Small intestine (tissue), 7 donors: ENCODE results near the gene C6orf89. TPM values are rescaled to one million over a fixed set of nuclear protein-coding genes. Genes with fewer than 3 reads are reported as not detected.

Source experiments
- DNase-seq, 2 donors: peaks; one replicate each; pipeline versions ENCODE4 v3.0.0 to v3.0.0-alpha.2; 2013
- FAIRE-seq: peaks from 2 replicates; lab custom pipeline; 2012; peaks lifted over from hg19 to GRCh38; lab: Jason Lieb, UNC
- H3K27ac ChIP-seq, 3 donors: one replicate each; pipeline ENCODE4 v1.5.1; 2013; ENCODE audit warnings: low read length in 2 of 3, mild to moderate bottlenecking in 2 of 3, control low read depth in 1 of 3, inconsistent platforms in 1 of 3, low read depth in 1 of 3, moderate library complexity in 1 of 3
- H3K27me3 ChIP-seq, 3 donors: one replicate each; pipeline ENCODE4 v1.6.1; 2013; ENCODE audit warnings: low read length in 3 of 3, inconsistent platforms in 1 of 3; ENCODE audit not compliant: control insufficient read depth in 3 of 3, insufficient read depth in 3 of 3
- H3K36me3 ChIP-seq, 3 donors: one replicate each; pipeline ENCODE4 v1.6.1; 2013; ENCODE audit warnings: low read length in 3 of 3, inconsistent platforms in 1 of 3, low read depth in 1 of 3, mild to moderate bottlenecking in 1 of 3, moderate library complexity in 1 of 3; ENCODE audit not compliant: control insufficient read depth in 3 of 3, insufficient read depth in 2 of 3
- H3K4me1 ChIP-seq, 3 donors: one replicate each; pipeline ENCODE4 v1.6.1; 2013; ENCODE audit warnings: low read length in 2 of 3, inconsistent platforms in 1 of 3, low read depth in 1 of 3, mild to moderate bottlenecking in 1 of 3, moderate library complexity in 1 of 3; ENCODE audit not compliant: control insufficient read depth in 3 of 3, insufficient read depth in 2 of 3
- H3K4me3 ChIP-seq, 3 donors: one replicate each; pipeline ENCODE4 v1.5.1; 2013; ENCODE audit warnings: low read length in 3 of 3, control low read depth in 1 of 3, inconsistent platforms in 1 of 3, low read depth in 1 of 3, mild to moderate bottlenecking in 1 of 3, moderate library complexity in 1 of 3
- H3K9me3 ChIP-seq, 2 donors: one replicate each; pipeline ENCODE4 v1.6.1; 2013; ENCODE audit warnings: low read depth in 1 of 2, low read length in 1 of 2; ENCODE audit not compliant: control insufficient read depth in 2 of 2, insufficient read depth in 1 of 2
- WGBS, 3 donors: extraction: QIAGEN DNeasy Blood & Tissue Kit; methylation state at CpG; one replicate each; pipeline ENCODE4 v1.1.7; 2013; 5-methylcytosine and 5-hydroxymethylcytosine counted together
- polyA plus RNA-seq, 4 donors: library from polyadenylated mRNA; stranded (reverse) in 3 of 4; unstranded in 1 of 4; fragments of 200-250 nt in 3 of 4; fragments of 120-200 nt in 1 of 4; gene quantifications; one replicate each; pipeline versions ENCODE4 v1.2.1 to v1.2.3, GENCODE V29; 2013
- donor health status: healthy with polysubstance abuse.
- donor health status: control.
- donor health status: control.
- donor health status: Bipolar disorder and iron deficiency.
- donor health status: healthy.

C6orf89 gene
- polyA plus RNA-seq, 4 donors: 6.5 to 38.7 (median 18.8) TPM

GRCh38 chr6:36857325-36857724 is 28.4 kb upstream of the C6orf89 start:
- Histone ChIP-seq H3K27ac (no peak overlapping the region), H3K9me3 (no peaks in the 10 kb centered on the region), H3K4me1 (peaks cover 0 to 7% (median 0%) of the 10 kb centered on the region in 3 donors), H3K4me3 (no peak overlapping the region), H3K36me3 (peaks cover 0 to 43% (median 3%) of the 10 kb centered on the region in 3 donors), H3K27me3 (no peaks in the 10 kb centered on the region)
- no peak for DNase-seq
- 97 to 98% (median 98%) methylated on average over 4 of the region's 4 CpGs for WGBS, 3 donors
- no peak for FAIRE-seq

DNA sequence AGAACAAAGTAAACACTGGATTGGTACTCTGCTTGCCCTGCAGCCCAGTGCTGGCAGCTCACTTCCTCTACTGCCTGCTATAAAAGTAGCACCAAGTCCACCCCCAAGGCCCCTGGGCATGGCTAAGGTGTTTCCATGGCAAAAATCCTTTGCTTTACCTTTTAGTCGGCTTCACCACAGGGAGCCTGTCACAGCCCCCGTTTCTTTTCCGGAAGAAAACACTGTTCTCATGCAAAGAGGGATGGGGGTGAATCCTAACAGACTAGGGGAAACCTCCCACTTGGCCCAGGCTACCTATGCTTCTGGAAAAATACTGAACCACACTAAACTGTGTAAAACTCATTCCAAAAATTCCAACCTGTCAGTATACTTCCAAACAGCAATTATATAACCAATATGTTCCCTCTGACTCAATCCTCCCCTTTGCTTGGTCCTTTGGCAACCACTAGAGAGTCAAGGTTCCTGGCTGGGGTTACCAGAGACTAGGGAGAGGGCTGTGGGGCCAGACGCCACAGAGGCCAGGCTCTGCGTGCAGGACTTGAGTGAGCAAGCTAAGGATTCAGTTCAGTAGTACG is 27.3 kb upstream of the C6orf89 start:
- H3K9me3 ChIP-seq: no peaks in the 10 kb centered on the region
- DNase-seq: no peak
- no peak overlapping the region for H3K4me3 ChIP-seq
- FAIRE-seq: no peak
- H3K27ac ChIP-seq: no peak overlapping the region
- no peaks in the 10 kb centered on the region for H3K4me1 ChIP-seq
- 75 to 97% (median 92%) methylated on average over 6 of the region's 6 CpGs for WGBS, 3 donors
- H3K36me3 ChIP-seq: peaks cover 0 to 38% (median 3%) of the 10 kb centered on the region in 3 donors
- no peaks in the 10 kb centered on the region for H3K27me3 ChIP-seq

GRCh38 chr6:36860126-36860525 is 25.6 kb upstream of the C6orf89 start:
- DNase-seq (no peak), FAIRE-seq (no peak)
- no peaks in the 10 kb centered on the region for H3K27me3 ChIP-seq
- no peaks in the 10 kb centered on the region for H3K9me3 ChIP-seq
- no peaks in the 10 kb centered on the region for H3K4me1 ChIP-seq
- H3K27ac ChIP-seq: no peak overlapping the region
- peaks cover 0 to 48% (median 2%) of the 10 kb centered on the region in 3 donors for H3K36me3 ChIP-seq
- WGBS, 3 donors: 90 to 94% (median 91%) methylated on average over 7 of the region's 7 CpGs
- no peak overlapping the region for H3K4me3 ChIP-seq

- H3K9me3 ChIP-seq: no peaks in the 10 kb centered on the region
- FAIRE-seq (no peak), DNase-seq (no peak)
- H3K4me1 ChIP-seq: no peaks in the 10 kb centered on the region
- WGBS, 3 donors: 76 to 86% (median 85%) methylated on average over 8 of the region's 8 CpGs
- no peaks in the 10 kb centered on the region for H3K27me3 ChIP-seq
- no peak overlapping the region for H3K27ac ChIP-seq
- no peak overlapping the region for H3K4me3 ChIP-seq
- H3K36me3 ChIP-seq: peaks cover 0 to 42% (median 2%) of the 10 kb centered on the region in 3 donors
Observed at GRCh38 chr6:36862164-36862847, 23.4 kb upstream of the C6orf89 start.

DNA sequence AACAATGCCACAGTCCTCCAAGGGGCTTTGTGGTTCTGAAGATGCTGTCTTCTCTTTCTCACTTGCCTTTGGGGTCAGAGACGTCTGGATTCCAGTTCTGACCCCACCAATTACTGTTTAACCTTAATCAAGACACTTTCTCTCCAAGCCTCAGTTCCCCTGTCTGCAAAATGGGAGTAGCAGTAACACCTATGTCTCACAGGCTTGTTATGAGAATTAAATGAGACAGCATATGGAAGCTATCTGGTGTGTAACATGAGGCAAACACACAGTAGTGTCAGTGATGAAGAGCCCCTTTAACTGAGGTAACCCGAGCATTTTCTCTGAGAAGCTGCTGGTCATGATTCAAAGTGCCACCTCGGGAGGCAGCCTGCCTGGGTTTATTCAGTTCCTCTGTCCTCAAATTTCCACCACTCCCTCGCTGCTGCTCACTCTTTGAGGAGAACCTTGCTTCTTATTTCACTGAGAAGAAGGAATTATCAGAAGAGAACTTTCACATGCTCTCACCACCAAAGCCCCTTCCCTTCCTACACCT is 22.8 kb upstream of the C6orf89 start:
- H3K4me1 ChIP-seq: no peaks in the 10 kb centered on the region
- H3K36me3 ChIP-seq: peaks cover 0 to 40% (median 4%) of the 10 kb centered on the region in 3 donors
- H3K27me3 ChIP-seq: no peaks in the 10 kb centered on the region
- DNase-seq: no peak
- 86 to 95% (median 90%) methylated on average over 4 of the region's 4 CpGs for WGBS, 3 donors
- no peak for FAIRE-seq
- no peaks in the 10 kb centered on the region for H3K9me3 ChIP-seq
- H3K27ac ChIP-seq: no peak overlapping the region
- H3K4me3 ChIP-seq: no peak overlapping the region

DNA sequence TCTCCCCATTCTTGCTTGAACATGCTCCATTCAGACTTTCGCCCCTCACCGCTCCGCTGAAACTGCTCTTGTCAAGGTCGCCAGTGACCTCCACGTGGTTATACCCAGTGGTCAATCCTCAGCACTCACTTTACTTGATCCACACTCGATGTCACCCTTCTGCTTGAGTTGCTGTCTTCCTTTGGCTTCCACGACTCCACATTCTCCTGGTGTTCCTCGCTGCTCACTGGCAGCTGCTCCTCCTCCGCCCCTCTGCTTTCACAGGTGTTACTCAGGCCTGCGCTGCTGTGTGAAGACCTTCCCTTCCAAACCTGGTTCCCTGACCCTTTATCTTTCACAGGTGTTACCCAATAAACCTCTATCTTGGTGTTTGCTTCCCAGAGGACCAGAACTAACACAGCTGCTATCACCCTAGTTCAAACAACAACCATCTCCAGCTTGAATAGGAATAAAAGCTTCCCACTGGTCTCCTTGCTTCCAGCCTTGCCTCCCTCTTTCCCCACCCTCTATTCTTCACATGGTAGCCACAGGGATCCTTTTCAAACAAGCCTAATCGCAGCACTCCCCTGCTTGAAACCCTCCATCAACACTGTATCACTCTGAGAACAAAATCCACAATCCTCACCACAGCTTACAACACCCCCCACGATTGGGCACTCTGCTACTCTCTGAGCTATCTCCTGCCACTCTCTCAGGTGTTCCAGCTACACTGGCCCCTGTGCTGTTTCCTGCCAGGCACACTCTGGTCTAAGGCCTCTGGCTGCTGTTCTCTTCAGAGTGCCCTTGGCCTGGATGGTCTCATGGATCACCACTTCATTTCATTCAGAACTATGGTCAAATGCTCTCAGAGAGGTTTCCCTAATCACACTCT is 21.8 kb upstream of the C6orf89 start:
- no peak for FAIRE-seq
- peaks cover 0 to 37% (median 4%) of the 10 kb centered on the region in 3 donors for H3K36me3 ChIP-seq
- H3K4me1 ChIP-seq: no peaks in the 10 kb centered on the region
- WGBS, 3 donors: 83 to 90% (median 85%) methylated on average over 12 of the region's 12 CpGs
- no peak for DNase-seq
- H3K27ac ChIP-seq: no peak overlapping the region
- no peaks in the 10 kb centered on the region for H3K27me3 ChIP-seq
- no peaks in the 10 kb centered on the region for H3K9me3 ChIP-seq
- H3K4me3 ChIP-seq: no peak overlapping the region

- peaks cover 0 to 41% (median 9%) of the 10 kb centered on the region in 3 donors for H3K36me3 ChIP-seq
- no peak for FAIRE-seq
- 66 to 85% (median 81%) methylated on average over 2 of the region's 2 CpGs for WGBS, 3 donors
Observed at GRCh38 chr6:36865835-36866234, 19.9 kb upstream of the C6orf89 start.

More at GRCh38 chr6:36865835-36866234, 19.9 kb upstream of the C6orf89 start:
- H3K4me3 ChIP-seq: no peak overlapping the region
- H3K4me1 ChIP-seq: no peaks in the 10 kb centered on the region
- H3K27ac ChIP-seq: no peak overlapping the region
- H3K27me3 ChIP-seq: no peaks in the 10 kb centered on the region
- no peaks in the 10 kb centered on the region for H3K9me3 ChIP-seq
- DNase-seq: no peak
